AG09319 (cell line): ENCODE results near the gene RANBP17.

ENCODE experiments used
- DNase-seq: peaks from one replicate; pipeline ENCODE4 v3.0.0-alpha.2; 2010; ENCODE audit warnings: low read depth; ENCODE audit errors: extremely low read depth
- CTCF ChIP-seq: IDR thresholded peaks from 2 replicates; pipeline ENCODE4 v1.5.1; 2011; ENCODE audit warnings: low read depth, mild to moderate bottlenecking, inconsistent platforms, low read length, moderate library complexity

RANBP17 gene

GRCh38 chr5:171310819-171311321 is 449.1 kb downstream of the RANBP17 start:
- TF ChIP-seq CTCF, result no peak
- no peak for DNase-seq

- no peak for TF ChIP-seq CTCF
- no peak for DNase-seq
Observed at GRCh38 chr5:171311322-171312077, 449.7 kb downstream of the RANBP17 start.

- DNase-seq, result no peak
- TF ChIP-seq CTCF, result no peak
Observed at GRCh38 chr5:171312129-171312974, 450.5 kb downstream of the RANBP17 start.

GRCh38 chr5:171313481-171314206 is 451.8 kb downstream of the RANBP17 start:
- no peak for TF ChIP-seq CTCF
- no peak for DNase-seq

- no peak for DNase-seq
- TF ChIP-seq CTCF, result no peak
Observed at GRCh38 chr5:171314728-171315385, 453.0 kb downstream of the RANBP17 start.

- TF ChIP-seq CTCF, result no peak
- no peak for DNase-seq
Observed at GRCh38 chr5:171315386-171315891, 453.6 kb downstream of the RANBP17 start.
